Activated CD8-positive, alpha-beta T cell treated with anti-CD3 and anti-CD28 coated beads for 36 hours (primary cell): ENCODE data around the gene SLC1A1. TPM values are rescaled to one million over a fixed set of nuclear protein-coding genes. Genes with fewer than 3 reads are reported as not detected.

Source experiments
- ATAC-seq: fragments of 200-7000 bp; cut with Tn5 transposase; one replicate; pipeline ENCODE4 v1.10.0; 2021; ENCODE audit warnings: mild to moderate bottlenecking, moderate library complexity
- CTCF ChIA-PET: fragments of 350-600 bp; sonication (Branson Sonifier 250); formaldehyde crosslinking; loops from one replicate; lab custom pipeline; 2021; ENCODE audit warnings: antibody characterized with exemption; lab: Charles Lee
- POLR2A ChIA-PET: fragments of 350-600 bp; sonication (Branson Sonifier 250); formaldehyde crosslinking; loops from one replicate; lab custom pipeline; 2021; ENCODE audit warnings: antibody characterized with exemption; lab: Charles Lee
- DNase-seq: peaks from one replicate; pipeline ENCODE4 v3.0.0-alpha.2; 2020
- H3K27ac Mint-ChIP-seq: one replicate; pipeline ENCODE4 v1.8.0; 2021; ENCODE audit warnings: mild to moderate bottlenecking, mixed read lengths
- H3K27me3 Mint-ChIP-seq: one replicate; pipeline ENCODE4 v1.8.0; 2021; ENCODE audit warnings: mixed read lengths
- H3K36me3 Mint-ChIP-seq: one replicate; pipeline ENCODE4 v1.8.0; 2021; ENCODE audit warnings: low read depth, mixed read lengths
- H3K4me1 Mint-ChIP-seq: one replicate; pipeline ENCODE4 v1.8.0; 2021; ENCODE audit warnings: low read depth, mixed read lengths
- H3K4me3 Mint-ChIP-seq: one replicate; pipeline ENCODE4 v1.8.0; 2021; ENCODE audit warnings: mild to moderate bottlenecking, moderate library complexity, mixed read lengths
- H3K9me3 Mint-ChIP-seq: one replicate; pipeline ENCODE4 v1.8.0; 2021; ENCODE audit warnings: mixed read lengths
- CTCF ChIP-seq: fragments of 200-600 bp; IDR thresholded peaks from one replicate; pipeline ENCODE4 v1.8.0; 2022; ENCODE audit warnings: antibody characterized with exemption, mild to moderate bottlenecking
- intact Hi-C: fragments of 100-400 bp; cut with micrococcal nuclease; formaldehyde crosslinking; loops from one replicate; pipeline ENCODE4 v1.10.0; 2022
- total RNA-seq, 2 experiments: library from RNA; stranded (reverse); gene quantifications; one replicate each; pipeline ENCODE4 v1.2.3, GENCODE V29; 2021

The SLC1A1 gene
- total RNA-seq, 2 experiments from 2014 or later = 0.09 to 0.29 TPM

GRCh38 chr9:4507306-4508130 is 17.2 kb downstream of the SLC1A1 start:
- DNase-seq = no peak
- H3K27me3 Mint-ChIP-seq = no peaks in the 10 kb centered on the region
- H3K27ac Mint-ChIP-seq = no peak overlapping the region
- ChIA-PET CTCF (no interaction called here), POLR2A (no interaction called here)
- no peaks in the 10 kb centered on the region for H3K4me1 Mint-ChIP-seq
- TF ChIP-seq CTCF = no peak
- H3K36me3 Mint-ChIP-seq = no peaks in the 10 kb centered on the region
- H3K4me3 Mint-ChIP-seq = no peak overlapping the region
- ATAC-seq = no peak
- intact Hi-C loops = no loop called here
- no peaks in the 10 kb centered on the region for H3K9me3 Mint-ChIP-seq

- ChIA-PET CTCF (interaction anchor here (0.9 kb wide), 1 partner anchor 11 kb away, joined by 3 read pairs; no protein-coding TSS in a partner anchor), POLR2A (interaction anchor here (0.5 kb wide), 1 partner anchor 159 kb away, joined by 3 read pairs; no protein-coding TSS in a partner anchor)
- Mint-ChIP-seq H3K27ac (no peak overlapping the region), H3K4me3 (no peak overlapping the region), H3K9me3 (no peaks in the 10 kb centered on the region), H3K4me1 (no peaks in the 10 kb centered on the region), H3K27me3 (no peaks in the 10 kb centered on the region), H3K36me3 (no peaks in the 10 kb centered on the region)
- no peak for TF ChIP-seq CTCF
- ATAC-seq (no peak), DNase-seq (no peak)
- intact Hi-C loops = no loop called here
These were observed 18.1 kb downstream of the SLC1A1 start for GRCh38 chr9:4508246-4508906.

- no peak overlapping the region for H3K4me3 Mint-ChIP-seq
- TF ChIP-seq CTCF = no peak
- intact Hi-C loops = no loop called here
- H3K36me3 Mint-ChIP-seq = no peaks in the 10 kb centered on the region
- H3K4me1 Mint-ChIP-seq = no peaks in the 10 kb centered on the region
- no peak for ATAC-seq
- CTCF ChIA-PET = interaction anchor here (0.9 kb wide), 1 partner anchor 11 kb away, joined by 3 read pairs; no protein-coding TSS in a partner anchor
- POLR2A ChIA-PET = no interaction called here
- no peak overlapping the region for H3K27ac Mint-ChIP-seq
- H3K9me3 Mint-ChIP-seq = no peaks in the 10 kb centered on the region
- H3K27me3 Mint-ChIP-seq = no peaks in the 10 kb centered on the region
- DNase-seq = no peak
These were observed 18.8 kb downstream of the SLC1A1 start for GRCh38 chr9:4508907-4509589.

- Mint-ChIP-seq H3K4me3 (no peak overlapping the region), H3K4me1 (no peaks in the 10 kb centered on the region), H3K9me3 (no peaks in the 10 kb centered on the region), H3K27me3 (no peaks in the 10 kb centered on the region), H3K36me3 (no peaks in the 10 kb centered on the region), H3K27ac (no peak overlapping the region)
- CTCF ChIA-PET = no interaction called here
- intact Hi-C loops = no loop called here
- no peak for DNase-seq
- POLR2A ChIA-PET = no interaction called here
- no peak for ATAC-seq
- no peak for TF ChIP-seq CTCF
These were observed 19.3 kb downstream of the SLC1A1 start for GRCh38 chr9:4509590-4509984.
